Testis (tissue), 3 donors: ENCODE measurements around the gene WDR13. TPM values are rescaled to one million over a fixed set of nuclear protein-coding genes. Genes with fewer than 3 reads are reported as not detected.

Experiments used
- polyA plus RNA-seq: library from polyadenylated mRNA; stranded (reverse); fragments of 350-450 nt; fragmentation: Illumina TruSeq; extraction: RNeasy Lipid Tissue Mini Kit (QIAGEN cat#74804); gene quantifications from one replicate; pipeline ENCODE4 v1.2.3, GENCODE V29; 2014; ENCODE audit warnings: low read depth, low replicate concordance; ENCODE audit not compliant: insufficient read depth
- small RNA-seq, 2 donors: library from RNA; depleted of rRNA; stranded (forward); fragments of <200 nt; gene quantifications; one replicate each; pipeline ENCODE3, GENCODE V24; 2016
- total RNA-seq, 2 donors: library from RNA; depleted of rRNA; stranded (reverse); fragments of >200 nt; gene quantifications; one replicate each; pipeline ENCODE4 v1.2.3, GENCODE V29; 2016

WDR13 gene
- total and polyA plus RNA-seq, 3 donors from 2014 or later, result 69.6 to 148 (median 109) TPM

Small RNA genes lying within 50 kb of the gene (small RNA-seq; reads per million reads assigned to genes)
- gene MRPL32P1, result 0 reads per million in 2 donors

Other genes with a start within 250 kb of the WDR13 start
- gene SSX3, start 240.8 kb upstream of the WDR13 start, total RNA-seq, result 10 to 100 TPM; 12.8 to 26.1 TPM
- gene SSX3, start 240.8 kb upstream of the WDR13 start, polyA plus RNA-seq, result 17.7 TPM
- 1 to 10 TPM; 2.7 to 3.8 TPM for gene SSX4, start 214.0 kb upstream of the WDR13 start, total RNA-seq
- 5.3 TPM for gene SSX4, start 214.0 kb upstream of the WDR13 start, polyA plus RNA-seq
- gene SSX4B, start 185.5 kb upstream of the WDR13 start, total RNA-seq, result 1 to 10 TPM in 1 of 2 donors, not detected in 1; 3.8 TPM
- not detected for gene SSX4B, start 185.5 kb upstream of the WDR13 start, polyA plus RNA-seq
- gene SLC38A5, start 127.2 kb upstream of the WDR13 start, total RNA-seq, result 1 to 10 TPM; 2.5 to 4.2 TPM
- 3.5 TPM for gene SLC38A5, start 127.2 kb upstream of the WDR13 start, polyA plus RNA-seq
- 10 to 100 TPM; 46.4 to 50.9 TPM for gene FTSJ1, start 121.3 kb upstream of the WDR13 start, total RNA-seq
- 38.0 TPM for gene FTSJ1, start 121.3 kb upstream of the WDR13 start, polyA plus RNA-seq
- gene PORCN, start 88.5 kb upstream of the WDR13 start, total RNA-seq, result 100 to 1,000 TPM in 1 of 2 donors, 10 to 100 TPM in 1; 58.7 to 110 TPM
- 25.0 TPM for gene PORCN, start 88.5 kb upstream of the WDR13 start, polyA plus RNA-seq
- 10 to 100 TPM; 30.4 to 61.0 TPM for gene EBP, start 75.7 kb upstream of the WDR13 start, total RNA-seq
- gene EBP, start 75.7 kb upstream of the WDR13 start, polyA plus RNA-seq, result 48.8 TPM
- 10 to 100 TPM; 27.3 to 36.1 TPM for gene TBC1D25, start 57.8 kb upstream of the WDR13 start, total RNA-seq
- 19.3 TPM for gene TBC1D25, start 57.8 kb upstream of the WDR13 start, polyA plus RNA-seq
- 100 to 1,000 TPM; 121 to 167 TPM for gene RBM3, start 23.0 kb upstream of the WDR13 start, total RNA-seq
- 214 TPM for gene RBM3, start 23.0 kb upstream of the WDR13 start, polyA plus RNA-seq
- 1 to 10 TPM; 2.5 to 5.5 TPM for gene WAS, start 86.3 kb downstream of the WDR13 start, total RNA-seq
- 4.7 TPM for gene WAS, start 86.3 kb downstream of the WDR13 start, polyA plus RNA-seq
- gene SUV39H1, start 99.2 kb downstream of the WDR13 start, total RNA-seq, result 10 to 100 TPM; 16.5 to 16.7 TPM
- 10.3 TPM for gene SUV39H1, start 99.2 kb downstream of the WDR13 start, polyA plus RNA-seq
- not detected for gene GLOD5, start 164.3 kb downstream of the WDR13 start, total RNA-seq
- gene GLOD5, start 164.3 kb downstream of the WDR13 start, polyA plus RNA-seq, result 0.83 TPM
- gene GATA1, start 189.1 kb downstream of the WDR13 start, total RNA-seq, result under 1 TPM in 1 of 2 donors, not detected in 1; 0.24 TPM
- gene GATA1, start 189.1 kb downstream of the WDR13 start, polyA plus RNA-seq, result 1.3 TPM
- gene HDAC6, start 204.6 kb downstream of the WDR13 start, total RNA-seq, result 100 to 1,000 TPM; 223 to 269 TPM
- gene HDAC6, start 204.6 kb downstream of the WDR13 start, polyA plus RNA-seq, result 147 TPM
- gene ERAS, start 229.0 kb downstream of the WDR13 start, total RNA-seq, result 1 to 10 TPM; 1.4 to 2.0 TPM
- 0.76 TPM for gene ERAS, start 229.0 kb downstream of the WDR13 start, polyA plus RNA-seq
- 10 to 100 TPM; 62.5 to 82.8 TPM for gene PCSK1N, start 238.1 kb downstream of the WDR13 start, total RNA-seq
- 8.6 TPM for gene PCSK1N, start 238.1 kb downstream of the WDR13 start, polyA plus RNA-seq